ENCODE results near the gene ENDOV. TPM values are rescaled to one million over a fixed set of nuclear protein-coding genes. Genes with fewer than 3 reads are reported as not detected.

Gene ENDOV
- total and polyA plus RNA-seq, 2 of the 13 experiments (the other 11 are each of a cell fraction or from before 2014, with no cell fraction given), result 15.1 to 17.1 TPM

- FAIRE-seq, result no peak
- ATAC-seq, result no peak
- TF ChIP-seq AGO2 (optimal IDR thresholded peaks at IDR 0.05; ENCODE audit: low read depth, low read length) (peak; percentile 14), ZNF687 (CRISPR knock-in tag; IDR thresholded peaks at IDR 0.05) (peak; percentile 35), ZNF883 (CRISPR knock-in tag; IDR thresholded peaks at IDR 0.05; ENCODE audit: not compliant biosample characterization) (no peak), MYC (CRISPR knock-in tag; IDR thresholded peaks at IDR 0.05; ENCODE audit: borderline replicate concordance) (0 out of 2 replicates have a peak, but pooled peaks have one; percentile 14), ZMAT3 (CRISPR knock-in tag; conservative IDR thresholded peaks at IDR 0.05) (no peak)
- DNase-seq (ENCODE audit: low spot score), result no peak
- Histone ChIP-seq H3K79me2 (ENCODE audit: insufficient read depth, low read length) (no peaks in the 10 kb centered on the region), H3K4me1 (ENCODE audit: insufficient read depth, low read length) (peaks cover 32% of the 10 kb centered on the region), H3K4me2 (ENCODE audit: low read depth, low read length) (peak overlapping the region; percentile 100), H3K9me3 (ENCODE audit: low read length) (no peaks in the 10 kb centered on the region), H2AFZ (ENCODE audit: low read length) (no peak overlapping the region), H4K20me1 (ENCODE audit: insufficient read depth, low read length) (no peaks in the 10 kb centered on the region), H3K4me3 (replicated peaks in 1 of 3; ENCODE audit: insufficient read depth in 1 of 3, low read depth in 2 of 3, low read length in 3 of 3) (peak overlapping the region in 1 of 3 experiments; percentile 86; a peak in 1 of 6 replicates), H3K36me3 (replicated peaks in 1 of 2; ENCODE audit: control insufficient read depth in 1 of 2, insufficient read depth in 2 of 2, low read length in 2 of 2) (no peaks in the 10 kb centered on the region), H3K27ac (ENCODE audit: extremely low read length, insufficient read depth, low read length) (no peak overlapping the region), H3K9ac (ENCODE audit: insufficient read depth, low read depth, low read length) (peak overlapping the region; percentile 18; the same call in 1 of the 2 replicates), H3K27me3 (ENCODE audit: control insufficient read depth in 1 of 2, insufficient read depth in 2 of 2, low read length in 2 of 2) (peaks cover 9 to 57% of the 10 kb centered on the region in 2 experiments; a peak in 4 of 5 replicates)
- intact Hi-C loops (cut with micrococcal nuclease; ENCODE audit: unreplicated experiment), result no loop called here
- 57% methylated on average over 14 of the region's 21 CpGs for WGBS (ENCODE audit: low lambda C conversion rate)
- POLR2A ChIA-PET, result interaction anchor here (1.3 to 3.1 kb wide), 4 partner anchors 8 to 172 kb away, joined by 4 to 35 read pairs (median 20); partner anchors contain the start of gene RPTOR
- in situ Hi-C loops (cut with HindIII; ENCODE audit: extremely low pct_ligation_motif_present, low pct_unique_long_range_greater_than_20kb), result no loop called here
- BruUV-seq (replicated peaks), result no TSS peak
- CTCF ChIA-PET (ENCODE audit: low intra/inter-chr PET ratio, low total read pairs), result no interaction called here
These were observed 41.7 kb downstream of the ENDOV start for GRCh38 chr17:80456465-80457235.
